SU-DHL-6 (cell line): Measurements from ENCODE around the gene UBE2O.
A peak's percentile ranks its signal among the peaks of the same experiment; 100 is the strongest.

Experiments used
- CTCF ChIP-seq: fragments of 200-600 bp; sonication (generic); IDR thresholded peaks from one replicate; pipeline ENCODE4 v1.5.1; 2017; ENCODE audit warnings: antibody characterized with exemption, mild to moderate bottlenecking, low read length, moderate library complexity; ENCODE audit not compliant: insufficient read depth, poor library complexity, severe bottlenecking
- EZH2phosphoT487 ChIP-seq: fragments of 200-600 bp; sonication (generic), shearing (Covaris generic); conservative IDR thresholded peaks from 2 replicates; pipeline ENCODE4 v1.6.1; 2018; ENCODE audit warnings: mild to moderate bottlenecking, antibody characterized with exemption, low read length, moderate library complexity, mixed read lengths

GRCh38 chr17:76397687-76398522 lies 55.0 kb downstream of the UBE2O start:
- peak; percentile 87 for TF ChIP-seq CTCF
- TF ChIP-seq EZH2phosphoT487, result no peak
